K562 (cell line): ENCODE results near the gene TNFAIP3. TPM values are rescaled to one million over a fixed set of nuclear protein-coding genes. Genes with fewer than 3 reads are reported as not detected.

Experiments
- CHD7 ChIP-seq: fragments of 200-600 bp; sonication (generic); IDR thresholded peaks from one replicate; pipeline ENCODE4 v1.6.1; 2012; ENCODE audit warnings: mild to moderate bottlenecking, low read depth, low read length, inconsistent platforms
- DACH1 ChIP-seq: fragments of 450-650 bp; IDR thresholded peaks from 2 replicates; pipeline ENCODE4 v1.6.1; 2018; ENCODE audit not compliant: partially characterized antibody
- GABPA ChIP-seq: fragments of 200-800 bp; sonication (Bioruptor generic); conservative IDR thresholded peaks from 2 replicates; pipeline ENCODE4 v1.6.1; 2016; ENCODE audit warnings: low read depth, missing genetic modification characterization, missing compliant biosample characterization
- HNRNPH1 ChIP-seq: fragments of 200-400 bp; formaldehyde crosslinking; optimal IDR thresholded peaks from 2 replicates; pipeline ENCODE3; 2017; ENCODE audit warnings: low read depth, mild to moderate bottlenecking, low read length, moderate library complexity
- MBD2 ChIP-seq: sonication (generic); IDR thresholded peaks from 2 replicates; pipeline ENCODE4 v1.6.1; 2016; ENCODE audit warnings: low read depth, borderline replicate concordance
- MCM3 ChIP-seq: fragments of 450-650 bp; IDR thresholded peaks from 2 replicates; pipeline ENCODE4 v1.6.1; 2016
- SLC30A9 ChIP-seq: fragments of 250-450 bp; sonication (Bioruptor Pico); IDR thresholded peaks from 2 replicates; pipeline ENCODE4 v1.8.0; 2022; ENCODE audit warnings: mild to moderate bottlenecking, moderate library complexity
- SREBF2 ChIP-seq: sonication (generic); formaldehyde crosslinking; IDR thresholded peaks from 2 replicates; pipeline ENCODE4 v1.4.0; 2020; ENCODE audit warnings: mild to moderate bottlenecking, missing genetic modification reagents
- ZNF224 ChIP-seq: sonication (generic); formaldehyde crosslinking; IDR thresholded peaks from 2 replicates; pipeline ENCODE4 v1.8.0; 2022; ENCODE audit warnings: mild to moderate bottlenecking, missing genetic modification reagents
- ZNF277 ChIP-seq: fragments of 250-450 bp; sonication (Bioruptor Pico); IDR thresholded peaks from 2 replicates; pipeline ENCODE4 v1.8.0; 2022; ENCODE audit warnings: inconsistent platforms, mild to moderate bottlenecking, moderate library complexity, borderline replicate concordance
- ZNF589 ChIP-seq: fragments of 200-800 bp; sonication (Bioruptor generic); IDR thresholded peaks from 2 replicates; pipeline ENCODE4 v1.6.1; 2016; ENCODE audit warnings: low read depth, missing genetic modification characterization, missing compliant biosample characterization
- polyA plus RNA-seq, 8 experiments: library from polyadenylated mRNA; depleted of rRNA in 4 of 8; stranded (reverse) in 5 of 8; unstranded in 3 of 8; fragments of >200 nt; fragmentation: Nextera tagmentation in 2 of 8; fragmentation: Illumina TruSeq in 1 of 8; extraction: Ambion mirVana in 2 of 8; extraction: Trizol in 1 of 8; gene quantifications; 2 replicates each; pipeline versions ENCODE4 v1.2.1 to v1.2.3, GENCODE V29; 2011 to 2014; ENCODE audit warnings: inconsistent platforms in 1 of 8, missing spikeins in 1 of 8
- total RNA-seq, 7 experiments: library from RNA; depleted of rRNA in 6 of 7; stranded (reverse); fragments of >200 nt in 6 of 7; fragmentation: Illumina TruSeq in 2 of 7; extraction: Trizol in 2 of 7; gene quantifications; 2 replicates each; pipeline versions ENCODE4 v1.2.1 to v1.2.3, GENCODE V29; 2011 to 2021; ENCODE audit warnings: low replicate concordance in 1 of 7

TNFAIP3 gene
- total and polyA plus RNA-seq, 9 of the 15 experiments (the other 6 are each of a cell fraction or from before 2014, with no cell fraction given) = 0.79 to 17.0 (median 6.4) TPM

- TF ChIP-seq CHD7 (no peak), ZNF277 (CRISPR knock-in tag) (no peak), DACH1 (no peak), ZNF224 (no peak), MBD2 (peak; percentile 33; the same call in 1 of the 2 replicates), ZNF589 (no peak), SLC30A9 (CRISPR knock-in tag) (no peak), SREBF2 (CRISPR knock-in tag) (no peak), MCM3 (no peak), HNRNPH1 (no peak), GABPA (tag) (no peak)
- TF ChIP-seq, all 486 proteins: peak for 11
Observed at GRCh38 chr6:137911675-137912191, 44.7 kb downstream of the TNFAIP3 start (continued).
